ENCODE measurements around the gene NAALADL2.

- TF ChIP-seq, protein P1, sequence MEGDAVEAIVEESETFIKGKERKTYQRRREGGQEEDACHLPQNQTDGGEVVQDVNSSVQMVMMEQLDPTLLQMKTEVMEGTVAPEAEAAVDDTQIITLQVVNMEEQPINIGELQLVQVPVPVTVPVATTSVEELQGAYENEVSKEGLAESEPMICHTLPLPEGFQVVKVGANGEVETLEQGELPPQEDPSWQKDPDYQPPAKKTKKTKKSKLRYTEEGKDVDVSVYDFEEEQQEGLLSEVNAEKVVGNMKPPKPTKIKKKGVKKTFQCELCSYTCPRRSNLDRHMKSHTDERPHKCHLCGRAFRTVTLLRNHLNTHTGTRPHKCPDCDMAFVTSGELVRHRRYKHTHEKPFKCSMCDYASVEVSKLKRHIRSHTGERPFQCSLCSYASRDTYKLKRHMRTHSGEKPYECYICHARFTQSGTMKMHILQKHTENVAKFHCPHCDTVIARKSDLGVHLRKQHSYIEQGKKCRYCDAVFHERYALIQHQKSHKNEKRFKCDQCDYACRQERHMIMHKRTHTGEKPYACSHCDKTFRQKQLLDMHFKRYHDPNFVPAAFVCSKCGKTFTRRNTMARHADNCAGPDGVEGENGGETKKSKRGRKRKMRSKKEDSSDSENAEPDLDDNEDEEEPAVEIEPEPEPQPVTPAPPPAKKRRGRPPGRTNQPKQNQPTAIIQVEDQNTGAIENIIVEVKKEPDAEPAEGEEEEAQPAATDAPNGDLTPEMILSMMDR (IDR thresholded peaks at IDR 0.05; ENCODE audit: poor library complexity, severe bottlenecking) = no peak
- TF ChIP-seq TAF1 (IDR thresholded peaks at IDR 0.05; ENCODE audit: low read depth) (no peak), POLR2AphosphoS5 (IDR thresholded peaks at IDR 0.05) (no peak), REST (IDR thresholded peaks at IDR 0.05; ENCODE audit: borderline replicate concordance) (no peak), SMC3 (conservative IDR thresholded peaks at IDR 0.05; ENCODE audit: poor library complexity) (no peak), EP300 (conservative IDR thresholded peaks at IDR 0.05; ENCODE audit: poor library complexity, severe bottlenecking) (no peak), RAD21 (conservative IDR thresholded peaks at IDR 0.05) (no peak), MXI1 (conservative IDR thresholded peaks at IDR 0.05; ENCODE audit: poor library complexity, severe bottlenecking) (no peak), EZH2 (IDR thresholded peaks at IDR 0.05; ENCODE audit: borderline replicate concordance, insufficient read depth, low read length, poor library complexity, severe bottlenecking) (no peak)
Observed at GRCh38 chr3:175619369-175619768, 760.2 kb downstream of the NAALADL2 start.
